ENCODE results near the gene TPST2. TPM values are rescaled to one million over a fixed set of nuclear protein-coding genes. Genes with fewer than 3 reads are reported as not detected.
"Not testable (repeated sequence)": the region's sequence is repeated elsewhere in the genome, so short reads cannot be mapped to it uniquely, and the experiment has no call there.

Gene TPST2
- total RNA-seq, 1 donor from 2014 or later = 59.3 TPM

- DNase-seq (ENCODE audit: low spot score) = no peak
- Mint-ChIP-seq H3K36me3 (ENCODE audit: low read depth, unreplicated experiment) (peaks cover 31% of the 10 kb centered on the region), H3K4me3 (ENCODE audit: unreplicated experiment) (no peak overlapping the region), H3K27me3 (ENCODE audit: unreplicated experiment) (peaks cover 5% of the 10 kb centered on the region), H3K9me3 (ENCODE audit: unreplicated experiment) (no peaks in the 10 kb centered on the region), H3K27ac (ENCODE audit: unreplicated experiment) (no peak overlapping the region), H3K4me1 (ENCODE audit: unreplicated experiment) (peaks cover 8% of the 10 kb centered on the region)
- TF ChIP-seq, protein P1, sequence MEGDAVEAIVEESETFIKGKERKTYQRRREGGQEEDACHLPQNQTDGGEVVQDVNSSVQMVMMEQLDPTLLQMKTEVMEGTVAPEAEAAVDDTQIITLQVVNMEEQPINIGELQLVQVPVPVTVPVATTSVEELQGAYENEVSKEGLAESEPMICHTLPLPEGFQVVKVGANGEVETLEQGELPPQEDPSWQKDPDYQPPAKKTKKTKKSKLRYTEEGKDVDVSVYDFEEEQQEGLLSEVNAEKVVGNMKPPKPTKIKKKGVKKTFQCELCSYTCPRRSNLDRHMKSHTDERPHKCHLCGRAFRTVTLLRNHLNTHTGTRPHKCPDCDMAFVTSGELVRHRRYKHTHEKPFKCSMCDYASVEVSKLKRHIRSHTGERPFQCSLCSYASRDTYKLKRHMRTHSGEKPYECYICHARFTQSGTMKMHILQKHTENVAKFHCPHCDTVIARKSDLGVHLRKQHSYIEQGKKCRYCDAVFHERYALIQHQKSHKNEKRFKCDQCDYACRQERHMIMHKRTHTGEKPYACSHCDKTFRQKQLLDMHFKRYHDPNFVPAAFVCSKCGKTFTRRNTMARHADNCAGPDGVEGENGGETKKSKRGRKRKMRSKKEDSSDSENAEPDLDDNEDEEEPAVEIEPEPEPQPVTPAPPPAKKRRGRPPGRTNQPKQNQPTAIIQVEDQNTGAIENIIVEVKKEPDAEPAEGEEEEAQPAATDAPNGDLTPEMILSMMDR (IDR thresholded peaks at IDR 0.05; ENCODE audit: unreplicated experiment) = no peak
These were observed 55.6 kb downstream of the TPST2 start for GRCh38 chr22:26534171-26534855.

DNA sequence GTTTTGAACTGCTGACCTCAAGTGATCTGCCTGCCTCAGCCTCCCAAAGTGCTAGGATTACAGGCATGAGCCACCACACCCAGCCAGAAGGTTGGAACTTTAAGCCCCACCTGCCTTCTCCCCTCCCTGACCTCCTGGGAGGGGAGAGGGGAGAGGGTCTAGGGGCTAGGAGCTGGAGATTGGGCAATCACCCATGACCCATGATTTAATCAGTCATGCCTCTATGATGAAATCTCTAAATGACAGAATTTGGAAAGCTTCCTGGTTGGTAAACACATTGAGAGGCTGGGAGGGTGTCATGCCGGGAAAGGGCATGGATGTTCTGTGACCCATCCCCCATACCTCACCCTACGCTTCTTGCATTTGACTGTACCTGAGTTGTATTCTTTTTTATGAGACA, 60.6 kb downstream of the TPST2 start:
- Mint-ChIP-seq H3K4me1 (ENCODE audit: unreplicated experiment) (no peaks in the 10 kb centered on the region), H3K27me3 (ENCODE audit: unreplicated experiment) (peaks cover 4% of the 10 kb centered on the region), H3K4me3 (ENCODE audit: unreplicated experiment) (no peak overlapping the region), H3K9me3 (ENCODE audit: unreplicated experiment) (no peaks in the 10 kb centered on the region), H3K27ac (ENCODE audit: unreplicated experiment) (no peak overlapping the region), H3K36me3 (ENCODE audit: low read depth, unreplicated experiment) (peaks cover 30% of the 10 kb centered on the region)
- TF ChIP-seq, protein P1 (IDR thresholded peaks at IDR 0.05; ENCODE audit: unreplicated experiment) = no peak
- no peak for DNase-seq (ENCODE audit: low spot score)

- not testable (repeated sequence) for H3K27ac Mint-ChIP-seq (ENCODE audit: unreplicated experiment); H3K27me3 Mint-ChIP-seq (ENCODE audit: unreplicated experiment); H3K4me1 Mint-ChIP-seq (ENCODE audit: unreplicated experiment); H3K9me3 Mint-ChIP-seq (ENCODE audit: unreplicated experiment); DNase-seq (ENCODE audit: low spot score); H3K4me3 Mint-ChIP-seq (ENCODE audit: unreplicated experiment)
- H3K36me3 Mint-ChIP-seq (ENCODE audit: low read depth, unreplicated experiment) = peaks cover 34% of the 10 kb centered on the region
These were observed 61.4 kb downstream of the TPST2 start for GRCh38 chr22:26528518-26528917.

GRCh38 chr22:26527574-26528465, 62.1 kb downstream of the TPST2 start:
- Mint-ChIP-seq H3K27me3 (ENCODE audit: unreplicated experiment) (peaks cover 4% of the 10 kb centered on the region), H3K9me3 (ENCODE audit: unreplicated experiment) (no peaks in the 10 kb centered on the region), H3K36me3 (ENCODE audit: low read depth, unreplicated experiment) (peaks cover 32% of the 10 kb centered on the region), H3K4me3 (ENCODE audit: unreplicated experiment) (no peak overlapping the region), H3K4me1 (ENCODE audit: unreplicated experiment) (no peaks in the 10 kb centered on the region), H3K27ac (ENCODE audit: unreplicated experiment) (no peak overlapping the region)
- TF ChIP-seq, protein P1 (IDR thresholded peaks at IDR 0.05; ENCODE audit: unreplicated experiment) = no peak
- no peak for DNase-seq (ENCODE audit: low spot score)

GRCh38 chr22:26527167-26527566, 62.8 kb downstream of the TPST2 start:
- no peak for DNase-seq (ENCODE audit: low spot score)
- H3K4me1 Mint-ChIP-seq (ENCODE audit: unreplicated experiment) = no peaks in the 10 kb centered on the region
- H3K9me3 Mint-ChIP-seq (ENCODE audit: unreplicated experiment) = no peaks in the 10 kb centered on the region
- peaks cover 30% of the 10 kb centered on the region for H3K36me3 Mint-ChIP-seq (ENCODE audit: low read depth, unreplicated experiment)
- no peak overlapping the region for H3K27ac Mint-ChIP-seq (ENCODE audit: unreplicated experiment)
- peak overlapping the region; percentile 1 for H3K4me3 Mint-ChIP-seq (ENCODE audit: unreplicated experiment)
- TF ChIP-seq, protein P1 (IDR thresholded peaks at IDR 0.05; ENCODE audit: unreplicated experiment) = no peak
- peaks cover 2% of the 10 kb centered on the region for H3K27me3 Mint-ChIP-seq (ENCODE audit: unreplicated experiment)
